Measurements from ENCODE around the gene GALNT13. TPM values are rescaled to one million over a fixed set of nuclear protein-coding genes. Genes with fewer than 3 reads are reported as not detected.

The GALNT13 gene
- 10 to 100 TPM in 3 of 4 donors, 1 to 10 TPM in 1; 2.1 to 18.3 (median 13.3) TPM for total RNA-seq

DNA sequence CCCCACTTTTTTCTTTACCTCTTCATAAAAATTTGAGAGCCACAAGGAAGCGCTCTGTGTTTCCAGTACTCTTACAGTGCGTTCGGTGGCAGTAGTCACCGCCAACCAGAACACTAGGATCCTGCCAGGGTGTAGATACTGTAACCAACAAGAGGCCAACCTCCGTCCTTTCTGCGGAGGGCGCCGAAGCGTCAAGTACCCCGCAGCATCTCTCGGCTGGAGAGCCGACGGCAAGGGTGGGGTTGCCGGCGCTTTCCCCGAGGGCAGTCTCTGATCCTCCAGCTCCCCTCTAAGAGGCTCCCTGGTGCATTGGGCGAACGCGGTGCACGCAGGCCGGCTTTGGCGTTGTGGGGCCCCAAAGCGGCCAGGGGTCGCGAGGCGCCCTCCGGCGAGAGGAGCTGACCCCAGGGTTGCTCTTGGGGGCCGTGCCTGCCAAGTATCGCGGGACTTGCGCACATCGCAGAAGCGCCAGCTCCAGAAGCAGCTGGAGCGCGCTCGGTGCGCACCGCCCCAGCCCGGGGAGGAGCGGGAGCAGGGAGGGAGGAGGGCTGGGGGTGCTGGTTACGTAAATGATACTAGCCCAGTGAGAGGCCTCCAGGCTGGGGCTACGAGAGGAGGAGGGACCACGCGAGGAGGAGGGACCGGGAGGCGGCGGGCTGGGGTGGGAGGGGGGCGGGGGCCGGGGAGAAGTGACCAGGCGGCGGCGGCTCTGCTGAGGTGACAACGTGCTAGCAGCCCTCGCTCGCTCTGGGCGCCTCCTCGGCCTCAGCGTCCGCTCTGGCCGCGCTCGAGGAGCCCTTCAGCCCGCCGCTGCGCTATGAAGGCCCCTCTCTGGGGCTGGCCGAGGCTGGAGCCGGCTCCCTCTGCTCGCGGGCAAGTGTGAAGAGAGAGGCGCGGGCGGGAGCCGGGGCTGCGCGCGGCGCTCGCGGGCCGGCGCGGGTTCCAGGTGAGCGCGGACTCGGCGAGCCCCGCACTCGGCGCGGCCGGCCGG lies at the start of gene GALNT13:
TSS of gene GALNT13 (plus strand) at position 692 of the 991 bp plus-strand sequence.
- TF ChIP-seq, protein P1, sequence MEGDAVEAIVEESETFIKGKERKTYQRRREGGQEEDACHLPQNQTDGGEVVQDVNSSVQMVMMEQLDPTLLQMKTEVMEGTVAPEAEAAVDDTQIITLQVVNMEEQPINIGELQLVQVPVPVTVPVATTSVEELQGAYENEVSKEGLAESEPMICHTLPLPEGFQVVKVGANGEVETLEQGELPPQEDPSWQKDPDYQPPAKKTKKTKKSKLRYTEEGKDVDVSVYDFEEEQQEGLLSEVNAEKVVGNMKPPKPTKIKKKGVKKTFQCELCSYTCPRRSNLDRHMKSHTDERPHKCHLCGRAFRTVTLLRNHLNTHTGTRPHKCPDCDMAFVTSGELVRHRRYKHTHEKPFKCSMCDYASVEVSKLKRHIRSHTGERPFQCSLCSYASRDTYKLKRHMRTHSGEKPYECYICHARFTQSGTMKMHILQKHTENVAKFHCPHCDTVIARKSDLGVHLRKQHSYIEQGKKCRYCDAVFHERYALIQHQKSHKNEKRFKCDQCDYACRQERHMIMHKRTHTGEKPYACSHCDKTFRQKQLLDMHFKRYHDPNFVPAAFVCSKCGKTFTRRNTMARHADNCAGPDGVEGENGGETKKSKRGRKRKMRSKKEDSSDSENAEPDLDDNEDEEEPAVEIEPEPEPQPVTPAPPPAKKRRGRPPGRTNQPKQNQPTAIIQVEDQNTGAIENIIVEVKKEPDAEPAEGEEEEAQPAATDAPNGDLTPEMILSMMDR (IDR thresholded peaks at IDR 0.05; ENCODE audit: low read depth) = no peak

DNA sequence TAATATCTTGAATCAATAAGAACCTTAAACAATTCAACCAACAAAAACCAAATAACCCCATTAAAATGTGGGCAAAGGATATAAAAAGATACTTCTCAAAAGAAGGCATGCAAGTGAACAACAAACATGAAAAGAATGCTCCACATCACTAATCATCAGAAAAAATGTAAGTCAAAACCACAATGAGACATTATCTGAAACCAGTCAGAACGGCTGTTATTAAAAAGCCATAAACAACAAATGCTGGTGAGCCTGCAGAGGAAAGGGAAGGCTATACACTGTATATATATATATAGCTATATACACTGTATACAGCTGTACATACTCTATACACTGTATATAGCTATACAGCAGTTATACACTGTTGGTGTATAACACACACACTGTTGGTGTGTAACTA lies 47.8 kb upstream of the GALNT13 start:
- TF ChIP-seq, protein P1 (IDR thresholded peaks at IDR 0.05; ENCODE audit: low read depth) = no peak

DNA sequence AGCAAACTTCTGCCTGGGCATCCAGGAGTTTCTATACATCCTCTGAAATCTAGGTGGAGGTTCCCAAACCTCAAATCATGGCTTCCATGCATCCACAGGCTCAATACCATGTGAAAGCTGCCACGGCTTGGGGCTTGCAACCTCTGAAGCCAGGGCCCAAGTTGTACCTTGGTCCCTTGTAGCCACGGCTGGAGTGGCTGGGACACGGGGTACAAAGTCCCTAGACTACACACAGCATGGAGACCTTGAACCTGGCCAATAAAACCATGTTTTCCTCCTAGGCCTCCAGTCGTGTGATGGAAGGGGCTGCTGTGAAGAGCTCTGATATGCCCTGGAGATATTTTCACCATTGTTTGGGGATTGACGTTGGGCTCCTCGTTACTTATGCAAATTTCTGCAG lies 43.4 kb upstream of the GALNT13 start:
- TF ChIP-seq, protein P1 (IDR thresholded peaks at IDR 0.05; ENCODE audit: low read depth) = no peak

DNA sequence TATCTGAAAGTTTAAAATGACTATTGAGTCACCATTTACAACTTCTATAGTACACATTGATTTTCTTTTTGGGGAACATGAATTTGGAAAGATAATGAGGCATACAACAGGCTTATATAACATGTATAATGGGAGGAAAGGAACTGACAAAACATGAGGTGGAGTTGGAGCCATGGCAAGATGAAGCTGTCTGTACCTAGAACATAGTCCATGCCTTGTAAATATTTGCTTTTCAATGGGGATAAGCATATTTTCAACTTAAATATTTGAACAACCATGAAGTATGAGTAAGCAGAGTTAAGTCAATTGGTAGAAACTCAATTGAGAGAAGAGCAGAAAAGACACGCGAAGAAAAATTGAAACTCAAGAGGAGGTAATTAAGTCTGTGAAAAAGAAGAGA lies 37.1 kb upstream of the GALNT13 start:
- TF ChIP-seq, protein P1 (IDR thresholded peaks at IDR 0.05; ENCODE audit: low read depth) = no peak

DNA sequence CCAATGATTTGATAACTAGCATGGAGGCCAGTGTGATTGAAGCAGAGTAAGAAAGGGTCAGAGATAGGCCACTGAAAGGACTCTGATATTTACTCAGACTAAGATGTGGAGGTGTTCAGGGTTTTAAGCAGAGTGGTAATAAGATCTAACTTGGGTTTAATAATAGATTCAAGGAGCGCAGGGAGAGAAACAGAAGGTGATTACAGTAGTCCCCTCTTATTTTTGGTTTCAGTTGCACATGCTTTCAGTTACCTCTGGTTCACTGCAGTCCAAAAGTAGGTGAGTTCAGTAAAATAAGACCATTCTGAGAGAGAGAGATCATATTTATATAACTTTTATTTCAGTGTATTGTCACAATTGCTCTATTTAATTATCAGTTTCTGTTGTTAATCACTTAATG lies 13.5 kb upstream of the GALNT13 start:
- TF ChIP-seq, protein P1 (IDR thresholded peaks at IDR 0.05; ENCODE audit: low read depth) = no peak

DNA sequence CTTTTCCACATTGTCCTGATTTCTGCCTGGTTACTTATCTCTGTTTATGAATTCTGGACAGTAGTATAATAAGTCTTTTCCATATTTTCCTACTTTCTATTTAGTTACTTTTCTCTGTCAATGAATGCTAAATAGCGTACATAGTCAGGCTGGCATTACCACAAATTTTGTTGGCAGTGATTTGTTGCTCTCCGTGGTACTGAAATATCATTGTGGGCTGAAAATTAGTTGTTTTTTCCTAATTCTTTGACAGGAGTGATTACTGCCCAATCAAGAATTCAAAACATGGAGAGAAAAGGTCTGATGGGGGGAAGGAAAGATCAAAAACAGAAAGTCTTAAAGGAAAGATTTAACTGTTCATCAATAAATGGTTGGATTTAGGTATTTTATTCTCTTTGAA lies 7.7 kb upstream of the GALNT13 start:
- TF ChIP-seq, protein P1 (IDR thresholded peaks at IDR 0.05; ENCODE audit: low read depth) = no peak

DNA sequence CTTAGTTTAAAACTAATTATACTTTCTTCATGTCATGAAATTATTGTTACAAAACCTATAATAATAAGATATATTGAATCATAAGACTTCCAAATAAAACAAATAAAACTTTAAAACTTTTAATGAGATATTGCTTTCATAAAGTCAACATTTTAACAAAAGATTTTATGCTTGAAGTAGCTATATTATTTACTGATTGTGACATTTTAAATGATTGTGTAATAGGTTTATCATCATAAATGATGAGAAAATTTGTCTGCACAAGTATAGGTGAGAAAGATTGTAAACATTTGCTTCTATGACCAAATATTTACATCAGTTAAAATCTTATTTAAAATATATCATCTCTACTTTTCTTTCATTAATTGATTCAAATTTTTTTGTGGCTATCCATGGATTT lies 5.1 kb upstream of the GALNT13 start:
- TF ChIP-seq, protein P1 (IDR thresholded peaks at IDR 0.05; ENCODE audit: low read depth) = no peak

All from subcutaneous adipose tissue (tissue), 4 donors.